ENCODE measurements around the gene HIBCH. TPM values are rescaled to one million over a fixed set of nuclear protein-coding genes. Genes with fewer than 3 reads are reported as not detected.

Gene HIBCH
- total and polyA plus RNA-seq, 2 donors (not counting 3 experiments of a cell fraction or from before 2014, with no cell fraction given): 6.4 to 24.7 TPM

- Histone ChIP-seq H3K27me3 (ENCODE audit: control insufficient read depth in 2 of 2, insufficient read depth in 2 of 2, low read length in 2 of 2) (no peaks in the 10 kb centered on the region), H3K9me1 (replicated peaks; ENCODE audit: control insufficient read depth, extremely low read depth, insufficient read depth, low read length) (no peaks in the 10 kb centered on the region), H3K79me2 (ENCODE audit: control insufficient read depth, insufficient read depth, low read length) (no peaks in the 10 kb centered on the region), H3K36me3 (ENCODE audit: control insufficient read depth in 2 of 2, extremely low read depth in 1 of 2, insufficient read depth in 2 of 2, low read length in 2 of 2) (peaks cover 0 to 2% of the 10 kb centered on the region in 2 experiments), H3K9ac (replicated peaks; ENCODE audit: extremely low read depth, insufficient read depth, low read length) (no peak overlapping the region), H3K4me3 (replicated peaks in 1 of 3; ENCODE audit: insufficient read depth in 1 of 3, low read depth in 1 of 3, low read length in 3 of 3) (no peak overlapping the region), H3K9me3 (replicated peaks; ENCODE audit: control insufficient read depth, insufficient read depth, low read length) (no peaks in the 10 kb centered on the region), H3K27ac (ENCODE audit: insufficient read depth, low read depth, low read length) (no peak overlapping the region), H4K20me1 (replicated peaks; ENCODE audit: control insufficient read depth, extremely low read depth, insufficient read depth, low read length) (no peaks in the 10 kb centered on the region), H2AFZ (ENCODE audit: low read depth, low read length) (no peak overlapping the region), H3K4me2 (ENCODE audit: insufficient read depth, low read length) (no peak overlapping the region), H3K4me1 (ENCODE audit: control insufficient read depth, extremely low read depth, insufficient read depth, low read length) (no peaks in the 10 kb centered on the region)
- no peak for TF ChIP-seq FOS (IDR thresholded peaks at IDR 0.05; ENCODE audit: borderline replicate concordance, insufficient read depth, low read length)
- no peak for TF ChIP-seq MYC (IDR thresholded peaks at IDR 0.05; ENCODE audit: low read depth, low read length)
- no peak for TF ChIP-seq JUN (IDR thresholded peaks at IDR 0.05; ENCODE audit: borderline replicate concordance, insufficient read depth, insufficient read length, low read depth)
- TF ChIP-seq MAX (IDR thresholded peaks at IDR 0.05; ENCODE audit: insufficient read depth, insufficient read length): no peak
- no peak for TF ChIP-seq CTCF (IDR thresholded peaks at IDR 0.05; ENCODE audit: extremely low read depth in 1 of 2, insufficient read depth in 1 of 2, low read depth in 1 of 2, low read length in 2 of 2)
- no peak for TF ChIP-seq POLR2AphosphoS5 (IDR thresholded peaks at IDR 0.05; ENCODE audit: insufficient read depth, low read depth, low read length)
- intact Hi-C loops (cut with micrococcal nuclease): no loop called here
- dilution Hi-C loops (cut with MboI; ENCODE audit: extremely low pct_ligation_motif_present, low sequenced_read_pairs): no loop called here
- CTCF ChIA-PET: no interaction called here
- no TSS peak for BruUV-seq (replicated peaks)
- POLR2A ChIA-PET: no interaction called here
- DNase-seq (ENCODE audit: low read depth, low spot score): no peak
- FAIRE-seq: no peak
These were observed 111.7 kb downstream of the HIBCH start for GRCh38 chr2:190207930-190208329.
